SK-N-MC (cell line): Measurements from ENCODE around the gene AXIN1.

Experiments used
- EZH2 ChIP-seq: fragments of 200-600 bp; sonication (generic); IDR thresholded peaks from one replicate; pipeline ENCODE4 v1.6.1; 2017; ENCODE audit warnings: antibody characterized with exemption
- FOXP2 ChIP-seq: optimal IDR thresholded peaks from 2 replicates; pipeline ENCODE3; 2011; ENCODE audit warnings: mild to moderate bottlenecking, moderate library complexity; ENCODE audit not compliant: insufficient read depth; ENCODE audit errors: extremely low read length, control extremely low read depth
- POLR2AphosphoS5 ChIP-seq: IDR thresholded peaks from 2 replicates; pipeline ENCODE4 v1.6.1; 2012; ENCODE audit warnings: mild to moderate bottlenecking, low read depth, low read length, borderline replicate concordance

- TF ChIP-seq POLR2AphosphoS5 = no peak
- TF ChIP-seq EZH2 = no peak
- TF ChIP-seq FOXP2 = no peak
These were observed 20.6 kb upstream of the AXIN1 start for GRCh38 chr16:373020-373598.
